Coronary artery (tissue), 2 donors: ENCODE results near the gene SP100.

Source experiments
- DNase-seq: peaks from one replicate; pipeline ENCODE4 v3.0.0-alpha.2; 2017; ENCODE audit warnings: low spot score
- H3K27ac ChIP-seq, 2 donors: fragments of 200-600 bp; sonication (generic); one replicate each; pipeline ENCODE4 v1.5.1; 2016 to 2019
- H3K4me3 ChIP-seq: fragments of 200-600 bp; sonication (generic); 2 replicates; pipeline ENCODE4 v1.5.1; 2016; ENCODE audit warnings: mild to moderate bottlenecking, moderate library complexity
- CTCF ChIP-seq: fragments of 200-600 bp; sonication (generic); IDR thresholded peaks from one replicate; pipeline ENCODE4 v1.5.1; 2019; ENCODE audit warnings: antibody characterized with exemption

SP100 gene

GRCh38 chr2:230444832-230445231 lies 28.8 kb downstream of the SP100 start:
- no peak for DNase-seq
- H3K4me3 ChIP-seq: no peak overlapping the region
- no peak for TF ChIP-seq CTCF
- H3K27ac ChIP-seq: no peak overlapping the region

GRCh38 chr2:230447036-230447435 lies 31.0 kb downstream of the SP100 start:
- Histone ChIP-seq H3K27ac (no peak overlapping the region), H3K4me3 (no peak overlapping the region)
- TF ChIP-seq CTCF: no peak
- DNase-seq: no peak

- DNase-seq: no peak
- H3K4me3 ChIP-seq: no peak overlapping the region
- peak overlapping the region in 1 of 2 donors; percentile 27 for H3K27ac ChIP-seq
- TF ChIP-seq CTCF: no peak
Measured at GRCh38 chr2:230447455-230448451, 31.8 kb downstream of the SP100 start.

- no peak for TF ChIP-seq CTCF
- Histone ChIP-seq H3K27ac (no peak overlapping the region), H3K4me3 (no peak overlapping the region)
- DNase-seq: no peak
Measured at GRCh38 chr2:230449901-230450467, 34.0 kb downstream of the SP100 start.

- no peak overlapping the region for H3K4me3 ChIP-seq
- TF ChIP-seq CTCF: no peak
- H3K27ac ChIP-seq: no peak overlapping the region
- DNase-seq: no peak
Measured at GRCh38 chr2:230453006-230453405, 37.0 kb downstream of the SP100 start.

GRCh38 chr2:230455005-230455684 lies 39.1 kb downstream of the SP100 start:
- H3K27ac ChIP-seq: no peak overlapping the region
- no peak for DNase-seq
- no peak overlapping the region for H3K4me3 ChIP-seq
- no peak for TF ChIP-seq CTCF
